22Rv1 (cell line): ENCODE results near the gene THAP4.

Experiments used
- CTCF ChIP-seq: fragments of 450-650 bp; IDR thresholded peaks from 2 replicates; pipeline ENCODE4 v1.5.1; 2017; ENCODE audit warnings: mild to moderate bottlenecking
- ZFX ChIP-seq: fragments of 450-650 bp; IDR thresholded peaks from 2 replicates; pipeline ENCODE4 v1.6.1; 2017; ENCODE audit warnings: antibody characterized with exemption, borderline replicate concordance

- TF ChIP-seq CTCF (no peak), ZFX (no peak)
Observed at GRCh38 chr2:241606186-241606585, 30.8 kb downstream of the THAP4 start.
